Brain microvascular endothelial cell (primary cell): ENCODE data around the gene PLOD3.
A peak's percentile ranks its signal among the peaks of the same experiment; 100 is the strongest.

Experiments used
- DNase-seq: peaks from one replicate; pipeline ENCODE4 v3.0.0-alpha.2; 2020
- H3K27ac ChIP-seq: fragments of 250-450 bp; sonication (Bioruptor Pico); 2 replicates; pipeline ENCODE4 v1.5.1; 2020; ENCODE audit warnings: mild to moderate bottlenecking, moderate library complexity
- H3K27me3 ChIP-seq: fragments of 250-450 bp; sonication (Bioruptor Pico); replicated peaks from 2 replicates; pipeline ENCODE4 v1.5.1; 2020; ENCODE audit warnings: mild to moderate bottlenecking
- H3K36me3 ChIP-seq: fragments of 250-450 bp; sonication (Bioruptor Pico); replicated peaks from 2 replicates; pipeline ENCODE4 v1.5.1; 2020; ENCODE audit warnings: mild to moderate bottlenecking
- H3K4me3 ChIP-seq: 2 replicates; pipeline ENCODE4 v1.5.1; 2011; ENCODE audit warnings: low read depth, mild to moderate bottlenecking, control low read depth, low read length, moderate library complexity
- in situ Hi-C: cut with HindIII; loops from 2 replicates; pipeline ENCODE4 v1.10.0; 2017; ENCODE audit warnings: low sequenced_read_pairs, low pct_ligation_motif_present
- TF ChIP-seq, protein P1 (sequence below): IDR thresholded peaks from 2 replicates; pipeline ENCODE4 v1.5.1; 2011; ENCODE audit warnings: low read depth, mild to moderate bottlenecking, moderate library complexity, low read length, control low read depth, inconsistent platforms; ENCODE audit errors: missing control alignments

PLOD3 gene

DNA sequence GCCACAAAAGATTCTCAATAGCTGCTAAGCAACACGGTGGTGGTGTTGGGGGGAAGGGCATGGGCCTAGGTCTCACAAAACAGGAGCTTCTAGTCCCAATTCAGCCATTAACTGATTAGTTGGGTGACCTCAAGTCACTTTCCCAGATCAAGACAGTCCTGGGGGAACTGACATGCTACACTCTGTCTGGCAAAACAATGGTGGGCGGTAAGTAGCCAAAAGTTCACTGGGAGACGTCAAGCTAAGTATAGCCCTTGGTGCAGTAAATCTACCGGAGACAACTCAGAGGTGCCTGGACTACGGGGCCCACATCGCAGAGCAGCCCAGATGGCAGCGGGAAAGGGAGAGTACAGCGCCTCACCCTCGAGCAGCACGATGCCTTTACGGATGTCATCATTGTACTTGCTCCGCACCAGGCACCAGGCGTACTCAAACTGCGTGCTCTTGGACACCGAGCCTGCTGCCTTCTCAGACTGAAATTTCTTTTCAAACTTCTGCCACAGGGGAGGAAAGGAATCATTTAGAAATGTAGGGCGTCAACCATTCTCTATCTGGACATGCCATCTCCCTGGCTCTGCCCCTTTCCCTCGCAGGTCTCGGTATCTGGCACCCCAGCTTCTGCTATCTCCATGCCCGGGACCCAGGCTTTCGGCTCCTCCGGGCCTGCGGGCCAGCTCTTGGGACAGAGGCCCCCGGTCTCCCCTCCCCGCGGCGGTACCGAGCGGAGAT lies 26.4 kb upstream of the PLOD3 start:
- Histone ChIP-seq H3K27me3 (no peaks in the 10 kb centered on the region), H3K36me3 (peaks cover 19% of the 10 kb centered on the region), H3K4me3 (peak overlapping the region; percentile 69), H3K27ac (peak overlapping the region; percentile 92)
- DNase-seq: peak; percentile 29
- TF ChIP-seq, protein P1, sequence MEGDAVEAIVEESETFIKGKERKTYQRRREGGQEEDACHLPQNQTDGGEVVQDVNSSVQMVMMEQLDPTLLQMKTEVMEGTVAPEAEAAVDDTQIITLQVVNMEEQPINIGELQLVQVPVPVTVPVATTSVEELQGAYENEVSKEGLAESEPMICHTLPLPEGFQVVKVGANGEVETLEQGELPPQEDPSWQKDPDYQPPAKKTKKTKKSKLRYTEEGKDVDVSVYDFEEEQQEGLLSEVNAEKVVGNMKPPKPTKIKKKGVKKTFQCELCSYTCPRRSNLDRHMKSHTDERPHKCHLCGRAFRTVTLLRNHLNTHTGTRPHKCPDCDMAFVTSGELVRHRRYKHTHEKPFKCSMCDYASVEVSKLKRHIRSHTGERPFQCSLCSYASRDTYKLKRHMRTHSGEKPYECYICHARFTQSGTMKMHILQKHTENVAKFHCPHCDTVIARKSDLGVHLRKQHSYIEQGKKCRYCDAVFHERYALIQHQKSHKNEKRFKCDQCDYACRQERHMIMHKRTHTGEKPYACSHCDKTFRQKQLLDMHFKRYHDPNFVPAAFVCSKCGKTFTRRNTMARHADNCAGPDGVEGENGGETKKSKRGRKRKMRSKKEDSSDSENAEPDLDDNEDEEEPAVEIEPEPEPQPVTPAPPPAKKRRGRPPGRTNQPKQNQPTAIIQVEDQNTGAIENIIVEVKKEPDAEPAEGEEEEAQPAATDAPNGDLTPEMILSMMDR: no peak
- in situ Hi-C loops: no loop called here

DNA sequence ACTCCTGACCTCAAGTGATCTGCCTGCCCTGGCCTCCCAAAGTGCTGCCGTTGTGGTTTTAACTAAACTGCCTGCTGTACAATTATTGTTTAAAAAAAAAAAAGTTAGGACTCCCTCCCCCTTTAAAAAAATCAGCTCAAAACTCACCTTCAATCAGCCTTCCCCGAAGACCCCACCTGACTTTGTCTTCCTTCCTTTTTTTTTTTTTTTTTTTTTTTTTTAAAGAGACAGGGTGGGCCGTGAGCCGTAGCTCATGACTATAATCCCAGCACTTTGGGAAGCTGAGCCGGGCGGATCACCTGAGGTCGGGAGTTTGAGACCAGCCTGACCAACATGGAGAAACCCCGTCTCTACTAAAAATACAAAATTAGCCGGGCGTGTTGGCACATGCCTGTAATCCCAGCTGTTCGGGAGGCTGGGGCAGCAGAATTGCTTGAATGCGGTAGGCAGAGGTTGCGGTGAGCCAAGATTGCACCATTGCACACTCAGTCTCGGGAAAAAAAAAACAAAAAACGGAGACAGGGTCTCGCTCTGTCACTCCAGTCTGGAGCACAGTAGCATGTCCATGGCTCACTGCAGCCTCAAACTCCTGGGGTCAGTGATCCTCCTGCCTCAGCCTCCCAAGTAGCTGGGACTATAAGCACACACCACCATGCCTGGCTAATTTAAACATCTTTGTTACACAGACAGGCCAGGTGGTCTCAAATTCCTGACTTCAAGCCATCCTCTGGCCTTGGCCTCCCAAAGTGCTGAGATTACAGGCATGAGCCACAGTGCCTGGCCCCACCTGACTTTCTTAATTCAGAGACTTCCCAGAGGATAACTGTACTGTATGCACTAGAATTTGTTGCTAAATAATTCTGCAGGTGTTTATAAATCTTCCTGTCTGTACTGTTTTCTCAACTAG lies 24.3 kb upstream of the PLOD3 start:
- in situ Hi-C loops: no loop called here
- Histone ChIP-seq H3K36me3 (peaks cover 32% of the 10 kb centered on the region), H3K4me3 (no peak overlapping the region), H3K27me3 (no peaks in the 10 kb centered on the region), H3K27ac (no peak overlapping the region)
- no peak for DNase-seq
- TF ChIP-seq, protein P1: no peak

DNA sequence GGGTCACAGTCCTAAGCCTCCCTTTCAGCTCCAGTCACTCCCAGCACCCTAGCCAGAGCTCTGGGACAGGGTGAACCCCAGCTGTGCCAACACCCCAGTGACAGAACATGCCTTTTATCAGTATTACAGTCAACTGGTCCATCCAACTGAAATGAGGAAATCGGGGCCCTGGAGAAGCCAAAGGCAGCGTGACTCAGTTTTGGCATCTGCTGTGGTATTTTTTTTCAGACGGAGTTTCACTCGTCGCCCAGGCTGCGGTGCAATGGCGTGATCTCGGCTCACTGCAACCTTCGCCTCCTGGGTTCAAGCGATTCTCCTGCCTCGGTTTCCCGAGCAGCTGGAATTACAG lies 23.6 kb upstream of the PLOD3 start:
- Histone ChIP-seq H3K27ac (no peak overlapping the region), H3K27me3 (no peaks in the 10 kb centered on the region), H3K36me3 (peaks cover 32% of the 10 kb centered on the region), H3K4me3 (no peak overlapping the region)
- DNase-seq: no peak
- in situ Hi-C loops: no loop called here
- TF ChIP-seq, protein P1: no peak

DNA sequence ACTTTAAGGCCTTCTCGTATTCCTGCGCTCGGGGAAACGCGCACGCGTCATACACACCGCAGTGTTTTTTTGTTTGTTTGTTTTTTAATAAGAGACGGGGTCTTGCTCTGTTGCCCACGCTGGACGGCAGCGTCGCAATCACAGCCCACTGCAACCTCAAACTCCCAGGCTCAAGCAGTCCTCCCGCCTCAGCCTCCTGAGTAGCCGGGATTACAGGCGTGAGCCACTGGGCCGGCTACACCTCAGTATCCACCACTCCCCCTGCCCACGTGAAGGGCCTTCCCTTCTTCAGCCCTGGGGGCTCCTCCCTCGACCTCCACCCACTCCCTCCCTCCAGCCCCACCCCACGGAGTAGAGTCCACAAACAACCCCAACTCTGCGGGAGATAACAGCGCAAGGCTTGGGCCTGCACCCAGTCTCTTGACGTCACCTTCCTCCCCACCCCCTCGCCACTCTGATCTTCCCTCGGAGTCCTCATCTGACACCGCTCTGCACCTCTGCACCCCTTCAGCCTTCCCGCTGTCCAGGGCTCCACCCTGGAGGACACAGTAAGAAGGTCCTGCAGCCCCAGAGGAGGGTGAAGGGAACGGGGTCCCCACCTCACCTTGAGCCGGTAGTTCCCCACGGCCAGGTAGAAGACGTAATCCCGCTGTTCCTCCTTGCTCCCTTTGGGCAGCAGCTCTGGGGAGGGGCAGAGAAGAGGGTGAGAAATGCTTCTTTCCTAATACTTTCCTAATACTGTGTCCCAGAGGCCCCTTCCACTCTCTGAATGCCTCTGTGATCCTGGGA lies 23.0 kb upstream of the PLOD3 start:
- Histone ChIP-seq H3K27me3 (no peaks in the 10 kb centered on the region), H3K27ac (no peak overlapping the region), H3K4me3 (no peak overlapping the region), H3K36me3 (peaks cover 32% of the 10 kb centered on the region)
- in situ Hi-C loops: no loop called here
- TF ChIP-seq, protein P1: no peak
- no peak for DNase-seq

DNA sequence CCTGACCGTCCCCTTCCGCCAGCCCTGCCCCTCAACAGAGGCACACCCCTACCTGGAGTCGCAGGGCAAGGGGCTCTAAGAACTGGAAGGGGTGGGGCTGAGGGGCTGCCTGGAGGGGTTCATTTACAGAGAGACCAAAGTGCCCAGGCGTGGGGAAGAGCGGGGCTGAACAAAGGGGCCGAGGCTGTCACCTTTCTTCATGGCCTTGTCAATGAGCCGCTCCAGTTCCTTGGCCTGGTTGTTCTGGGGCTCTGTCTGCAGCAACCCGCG lies 22.5 kb upstream of the PLOD3 start:
- TF ChIP-seq, protein P1: no peak
- Histone ChIP-seq H3K27ac (no peak overlapping the region), H3K4me3 (no peak overlapping the region), H3K36me3 (peaks cover 32% of the 10 kb centered on the region), H3K27me3 (no peaks in the 10 kb centered on the region)
- DNase-seq: no peak
- in situ Hi-C loops: no loop called here
